Neuron (in vitro differentiated cells): ENCODE data around the gene PRR13.
"Not testable (repeated sequence)": the region's sequence is repeated elsewhere in the genome, so short reads cannot be mapped to it uniquely, and the experiment has no call there.

Source experiments
- H2AFZ ChIP-seq: one replicate; pipeline ENCODE4 v1.6.1; 2013; ENCODE audit warnings: low read depth, mild to moderate bottlenecking, inconsistent platforms, low read length, moderate library complexity
- H3K27me3 ChIP-seq: one replicate; pipeline ENCODE4 v1.6.1; 2013; ENCODE audit warnings: low read length; ENCODE audit not compliant: insufficient read depth
- H3K36me3 ChIP-seq: one replicate; pipeline ENCODE4 v1.6.1; 2013; ENCODE audit warnings: low read length; ENCODE audit not compliant: insufficient read depth
- H3K4me1 ChIP-seq: one replicate; pipeline ENCODE4 v1.6.1; 2013; ENCODE audit warnings: low read length; ENCODE audit not compliant: insufficient read depth
- H3K4me3 ChIP-seq: 2 replicates; pipeline ENCODE4 v1.5.1; 2013; ENCODE audit warnings: mild to moderate bottlenecking, low read length, moderate library complexity
- H3K9me3 ChIP-seq: one replicate; pipeline ENCODE4 v1.6.1; 2013; ENCODE audit warnings: low read length

PRR13 gene

GRCh38 chr12:53466640-53467039 is 25.1 kb downstream of the PRR13 start:
- Histone ChIP-seq H2AFZ (no peak overlapping the region), H3K4me3 (no peak overlapping the region), H3K27me3 (no peaks in the 10 kb centered on the region), H3K9me3 (no peaks in the 10 kb centered on the region), H3K36me3 (peaks cover 99% of the 10 kb centered on the region), H3K4me1 (no peaks in the 10 kb centered on the region)

DNA sequence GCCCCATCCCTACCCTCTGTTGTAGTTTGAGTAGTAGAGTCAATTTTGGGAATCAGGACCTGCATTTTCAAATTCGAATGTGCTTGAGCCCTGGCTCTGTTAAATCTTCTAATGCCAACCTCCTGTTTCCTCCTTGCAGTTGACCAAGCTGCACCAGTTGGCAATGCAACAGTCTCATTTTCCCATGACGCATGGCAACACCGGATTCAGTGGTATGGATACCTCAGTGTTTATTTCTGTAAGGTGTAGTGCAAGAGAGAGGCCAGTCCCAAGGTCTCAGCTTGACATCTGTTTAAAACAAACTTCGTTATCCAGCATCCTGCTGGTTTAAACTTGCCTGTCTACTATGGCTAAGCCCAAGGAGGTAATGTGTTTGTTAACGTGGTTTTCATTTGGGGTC is 25.5 kb downstream of the PRR13 start:
- Histone ChIP-seq H3K36me3 (peaks cover 99% of the 10 kb centered on the region), H3K4me1 (no peaks in the 10 kb centered on the region)

DNA sequence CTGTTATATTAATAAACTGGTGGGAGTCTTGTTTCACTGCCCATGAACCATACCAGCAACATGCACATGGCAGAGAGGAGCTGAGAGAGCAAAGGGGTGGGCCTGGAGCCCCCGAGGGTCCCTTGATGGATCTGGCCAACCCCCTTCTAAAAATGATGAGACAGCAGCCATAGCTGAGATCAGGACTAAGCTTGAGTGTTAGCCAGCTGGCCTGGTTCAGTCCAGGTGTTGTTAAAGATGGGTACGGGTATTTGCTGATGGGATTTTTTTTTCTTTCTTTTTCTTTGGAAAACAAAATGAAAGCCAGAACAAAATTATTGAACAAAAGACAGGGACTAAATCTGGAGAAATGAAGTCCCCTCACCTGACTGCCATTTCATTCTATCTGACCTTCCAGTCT is 26.3 kb downstream of the PRR13 start:
- no peaks in the 10 kb centered on the region for H3K27me3 ChIP-seq
- H3K4me3 ChIP-seq, result no peak overlapping the region
- H3K4me1 ChIP-seq, result peaks cover 3% of the 10 kb centered on the region
- H3K9me3 ChIP-seq, result no peaks in the 10 kb centered on the region
- H3K36me3 ChIP-seq, result peaks cover 99% of the 10 kb centered on the region
- no peak overlapping the region for H2AFZ ChIP-seq

More for the DNA sequence above, 25.5 kb downstream of the PRR13 start:
- no peaks in the 10 kb centered on the region for H3K27me3 ChIP-seq
- H3K9me3 ChIP-seq, result no peaks in the 10 kb centered on the region
- no peak overlapping the region for H3K4me3 ChIP-seq
- no peak overlapping the region for H2AFZ ChIP-seq

GRCh38 chr12:53468282-53468681 is 26.7 kb downstream of the PRR13 start:
- peaks cover 3% of the 10 kb centered on the region for H3K4me1 ChIP-seq
- H2AFZ ChIP-seq, result no peak overlapping the region
- no peaks in the 10 kb centered on the region for H3K9me3 ChIP-seq
- peaks cover 97% of the 10 kb centered on the region for H3K36me3 ChIP-seq
- no peak overlapping the region for H3K4me3 ChIP-seq
- H3K27me3 ChIP-seq, result no peaks in the 10 kb centered on the region

DNA sequence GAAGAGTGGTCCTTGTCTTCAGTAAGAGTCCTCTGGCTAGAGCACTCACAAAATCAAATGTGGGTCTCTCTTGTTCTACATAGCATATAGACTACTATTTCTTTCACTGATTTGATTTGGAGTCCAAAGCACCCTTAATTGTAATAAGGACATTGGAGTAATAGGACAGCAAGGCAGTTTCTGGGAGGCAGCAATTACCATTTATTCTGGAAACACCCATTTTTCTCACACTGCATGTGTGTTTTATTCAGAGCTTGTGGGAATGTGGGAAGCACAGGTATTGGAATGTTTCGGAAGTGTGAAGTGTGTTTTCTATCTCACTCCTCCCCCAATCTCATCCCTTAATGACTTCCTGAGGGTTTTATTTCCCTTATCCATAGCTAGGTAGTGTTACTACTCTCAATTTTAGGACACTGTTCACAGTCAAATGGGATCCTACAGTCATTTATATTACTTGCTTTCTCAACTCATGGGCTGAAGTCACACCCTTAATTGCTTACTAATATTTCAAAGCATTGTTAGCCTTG is 30.6 kb downstream of the PRR13 start:
- Histone ChIP-seq H3K27me3 (no peaks in the 10 kb centered on the region), H3K36me3 (peaks cover 96% of the 10 kb centered on the region), H3K4me3 (no peak overlapping the region), H3K4me1 (peaks cover 13% of the 10 kb centered on the region), H3K9me3 (no peaks in the 10 kb centered on the region), H2AFZ (no peak overlapping the region)

DNA sequence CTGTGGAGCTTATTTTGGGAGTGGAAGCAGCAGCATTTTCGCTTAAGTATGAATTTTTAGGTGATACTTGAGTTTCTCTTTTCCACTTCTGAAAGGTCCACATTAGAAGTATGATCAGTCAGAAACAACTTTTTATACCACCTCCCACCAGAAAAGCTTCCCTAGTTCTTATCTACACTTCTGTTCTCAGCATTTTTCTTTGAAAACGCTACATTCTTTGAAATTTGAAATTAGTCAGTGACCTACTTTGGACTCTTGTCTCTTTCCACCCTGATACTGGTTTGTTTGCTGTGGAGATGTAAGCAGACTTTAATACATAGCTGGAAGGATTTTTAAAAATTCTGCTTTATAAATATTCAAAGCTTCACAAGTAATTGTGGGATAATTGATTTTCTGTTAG is 32.5 kb downstream of the PRR13 start:
- no peaks in the 10 kb centered on the region for H3K27me3 ChIP-seq
- H2AFZ ChIP-seq, result no peak overlapping the region
- H3K9me3 ChIP-seq, result no peaks in the 10 kb centered on the region
- H3K4me3 ChIP-seq, result no peak overlapping the region
- H3K36me3 ChIP-seq, result peaks cover 93% of the 10 kb centered on the region
- peaks cover 21% of the 10 kb centered on the region for H3K4me1 ChIP-seq

- H3K9me3 ChIP-seq, result no peaks in the 10 kb centered on the region
- peaks cover 92% of the 10 kb centered on the region for H3K36me3 ChIP-seq
- H2AFZ ChIP-seq, result no peak overlapping the region
- H3K4me3 ChIP-seq, result no peak overlapping the region
- no peaks in the 10 kb centered on the region for H3K27me3 ChIP-seq
- H3K4me1 ChIP-seq, result peaks cover 27% of the 10 kb centered on the region
Measured at GRCh38 chr12:53474819-53475218, 33.3 kb downstream of the PRR13 start.

- peaks cover 90% of the 10 kb centered on the region for H3K36me3 ChIP-seq
- H3K4me3 ChIP-seq, result no peak overlapping the region
- peaks cover 31% of the 10 kb centered on the region for H3K4me1 ChIP-seq
- H3K9me3 ChIP-seq, result no peaks in the 10 kb centered on the region
- no peak overlapping the region for H2AFZ ChIP-seq
- H3K27me3 ChIP-seq, result no peaks in the 10 kb centered on the region
Measured at GRCh38 chr12:53476769-53477209, 35.3 kb downstream of the PRR13 start.

DNA sequence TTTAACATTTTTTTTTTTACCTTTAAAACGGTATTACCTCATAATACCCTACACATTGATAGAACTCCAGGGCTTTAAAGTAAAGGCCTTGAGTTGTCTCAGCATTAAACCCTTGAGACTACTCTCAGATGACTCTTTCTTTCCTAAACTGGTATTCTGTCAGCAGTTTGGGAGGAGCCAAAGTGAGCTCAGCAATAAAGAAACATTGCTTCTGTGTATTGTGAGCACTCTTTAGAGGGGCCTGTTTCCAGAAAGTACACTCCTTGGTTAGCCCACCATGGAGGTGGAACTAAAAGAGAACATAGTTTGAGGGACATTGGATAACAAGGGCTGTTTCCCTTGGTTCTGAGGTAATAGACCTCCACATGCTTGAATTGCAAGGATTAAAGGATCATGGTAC is 37.3 kb downstream of the PRR13 start:
- Histone ChIP-seq H3K4me3 (no peak overlapping the region), H3K36me3 (peaks cover 92% of the 10 kb centered on the region), H3K9me3 (no peaks in the 10 kb centered on the region), H3K4me1 (peaks cover 24% of the 10 kb centered on the region), H2AFZ (no peak overlapping the region), H3K27me3 (no peaks in the 10 kb centered on the region)

- Histone ChIP-seq H2AFZ (no peak overlapping the region), H3K4me1 (peaks cover 23% of the 10 kb centered on the region), H3K9me3 (no peaks in the 10 kb centered on the region), H3K27me3 (no peaks in the 10 kb centered on the region), H3K4me3 (no peak overlapping the region), H3K36me3 (peaks cover 91% of the 10 kb centered on the region)
Measured at GRCh38 chr12:53479331-53479730, 37.8 kb downstream of the PRR13 start.

DNA sequence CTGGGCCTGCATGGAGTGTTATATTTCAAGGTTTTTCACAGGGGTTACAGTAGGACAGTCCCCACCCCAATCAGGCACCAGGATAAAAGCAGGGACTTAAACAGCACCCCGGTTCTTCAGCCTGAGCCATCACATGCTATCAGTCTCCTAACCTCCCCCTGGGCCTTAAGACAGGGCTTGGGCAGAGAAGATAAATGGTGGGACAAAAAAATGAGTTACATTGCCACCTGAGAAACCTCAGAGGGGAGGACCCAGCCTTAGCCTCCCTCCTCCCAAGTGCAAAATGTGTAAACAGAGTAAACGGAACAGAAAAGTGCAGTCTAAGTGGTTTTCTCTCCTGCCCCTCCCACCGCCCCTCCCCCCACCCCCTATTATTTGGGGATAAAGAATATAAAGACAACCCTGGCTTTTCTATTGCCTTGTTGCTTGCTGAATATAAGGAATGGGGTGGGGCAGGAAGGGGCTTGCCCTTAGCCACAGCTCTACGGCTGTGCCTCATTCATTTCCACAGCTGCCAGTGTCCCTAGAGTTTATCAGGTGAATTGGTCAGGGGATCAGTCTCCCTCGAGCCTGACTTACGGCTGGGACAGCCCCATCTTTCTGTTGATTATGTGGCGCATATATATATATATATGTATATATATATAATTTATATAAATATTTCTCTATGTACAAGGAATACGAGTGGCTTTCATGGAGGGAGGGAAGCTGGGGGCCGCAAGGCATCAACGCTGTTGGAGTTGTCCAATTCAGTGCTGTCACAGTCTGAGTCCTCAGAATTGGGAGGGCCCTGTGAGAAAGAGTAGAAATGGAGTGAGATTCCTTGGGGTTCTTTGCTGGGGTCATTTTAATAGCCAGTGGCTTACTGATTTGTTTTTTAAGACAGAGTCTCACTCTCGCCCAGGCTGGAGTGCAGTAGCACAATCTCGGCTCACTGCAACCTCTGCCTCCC is 39.2 kb downstream of the PRR13 start:
- Histone ChIP-seq H3K36me3 (peaks cover 89% of the 10 kb centered on the region), H3K4me1 (peaks cover 18% of the 10 kb centered on the region), H3K4me3 (no peak overlapping the region), H3K9me3 (no peaks in the 10 kb centered on the region), H2AFZ (no peak overlapping the region), H3K27me3 (no peaks in the 10 kb centered on the region)

GRCh38 chr12:53481458-53481857 is 39.9 kb downstream of the PRR13 start:
- not testable (repeated sequence) for H3K4me3 ChIP-seq, H3K9me3 ChIP-seq, H3K27me3 ChIP-seq, H2AFZ ChIP-seq
- Histone ChIP-seq H3K36me3 (peaks cover 89% of the 10 kb centered on the region), H3K4me1 (peaks cover 18% of the 10 kb centered on the region)

DNA sequence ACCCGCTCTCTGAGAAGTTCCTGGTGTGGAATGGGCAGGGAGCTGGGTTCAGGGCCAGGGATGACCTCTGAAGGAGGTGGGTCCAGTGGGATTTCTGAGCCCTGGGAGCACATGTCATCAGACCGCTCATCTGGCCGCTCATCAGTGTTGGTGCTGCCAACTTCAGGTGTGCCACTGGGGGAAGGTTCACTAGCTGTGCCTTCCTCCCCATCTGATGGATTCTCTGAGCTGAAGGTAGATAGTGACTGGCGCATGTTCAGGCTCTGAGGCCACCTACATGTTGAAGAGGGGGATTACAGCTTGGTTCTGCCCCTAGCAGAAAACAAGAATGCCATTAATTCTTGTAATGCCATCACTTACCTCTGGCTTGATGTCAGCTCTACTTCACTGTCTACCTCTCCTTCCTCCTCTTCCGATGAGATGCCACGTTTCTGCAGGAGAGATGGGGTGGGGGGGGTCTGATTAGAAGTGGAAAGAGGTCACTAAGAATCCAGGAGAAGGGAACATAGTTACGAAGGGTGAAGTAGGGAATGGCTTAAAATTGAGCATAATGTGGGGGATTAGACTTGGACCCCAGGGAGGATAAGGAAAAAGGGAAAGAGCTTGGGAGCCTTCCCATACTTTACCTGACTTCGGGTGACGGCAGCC is 40.5 kb downstream of the PRR13 start:
- no peaks in the 10 kb centered on the region for H3K27me3 ChIP-seq
- H3K4me3 ChIP-seq, result no peak overlapping the region
- peaks cover 89% of the 10 kb centered on the region for H3K36me3 ChIP-seq
- H2AFZ ChIP-seq, result no peak overlapping the region
- H3K4me1 ChIP-seq, result peaks cover 18% of the 10 kb centered on the region
- H3K9me3 ChIP-seq, result no peaks in the 10 kb centered on the region
